Activated CD8-positive, alpha-beta memory T cell treated with anti-CD3 and anti-CD28 coated beads, Interleukin-2, amount 10 ng/mL, durations not matched to agents 7 days and 5 days (primary cell): ENCODE results near the gene SLC17A5. TPM values are rescaled to one million over a fixed set of nuclear protein-coding genes. Genes with fewer than 3 reads are reported as not detected.
"Not testable (repeated sequence)": the region's sequence is repeated elsewhere in the genome, so short reads cannot be mapped to it uniquely, and the experiment has no call there.

ENCODE experiments used
- ATAC-seq: fragments of 150-1000 bp; cut with Tn5 transposase; one replicate; pipeline ENCODE4 v1.10.0; 2021; ENCODE audit warnings: moderate library complexity
- CTCF ChIA-PET: fragments of 350-600 bp; sonication (Branson Sonifier 250); formaldehyde crosslinking; loops from one replicate; lab custom pipeline; 2021; ENCODE audit warnings: antibody characterized with exemption; lab: Charles Lee
- DNase-seq: peaks from one replicate; pipeline ENCODE4 v3.0.0-alpha.2; 2020
- H3K27ac Mint-ChIP-seq: one replicate; pipeline ENCODE4 v1.8.0; 2021; ENCODE audit warnings: mild to moderate bottlenecking, mixed read lengths
- H3K27me3 Mint-ChIP-seq: one replicate; pipeline ENCODE4 v1.8.0; 2021; ENCODE audit warnings: mixed read lengths
- H3K36me3 Mint-ChIP-seq: one replicate; pipeline ENCODE4 v1.8.0; 2021; ENCODE audit warnings: mild to moderate bottlenecking, mixed read lengths
- H3K4me1 Mint-ChIP-seq: one replicate; pipeline ENCODE4 v1.8.0; 2021; ENCODE audit warnings: mixed read lengths
- H3K4me3 Mint-ChIP-seq: one replicate; pipeline ENCODE4 v1.8.0; 2021; ENCODE audit warnings: mild to moderate bottlenecking, moderate library complexity, mixed read lengths
- H3K9me3 Mint-ChIP-seq: one replicate; pipeline ENCODE4 v1.8.0; 2022; ENCODE audit warnings: low read depth, mixed read lengths
- total RNA-seq, 2 experiments: library from RNA; stranded (reverse); gene quantifications; one replicate each; pipeline ENCODE4 v1.2.3, GENCODE V29; 2021

SLC17A5 gene
- total RNA-seq, 2 experiments from 2014 or later = 3.9 to 5.6 TPM

DNA sequence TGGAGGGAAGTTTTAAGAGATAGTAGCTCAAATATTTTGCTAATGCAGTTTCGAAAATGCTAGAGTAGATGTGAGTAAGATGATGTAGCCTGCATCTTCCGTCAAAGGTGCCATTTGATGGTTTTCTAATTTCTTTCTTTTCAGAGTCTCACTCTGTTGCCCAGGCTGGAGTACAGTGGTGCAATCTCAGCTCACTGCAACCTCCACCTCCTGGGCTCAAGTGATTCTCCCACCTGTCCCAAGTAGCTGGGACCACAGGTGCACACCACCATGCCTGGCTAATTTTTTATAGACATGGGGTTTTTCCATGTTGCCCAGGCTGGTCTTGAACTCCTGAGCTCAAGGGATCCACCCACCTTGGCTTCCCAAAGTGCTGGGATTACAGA is 87.3 kb downstream of the SLC17A5 start:
- not testable (repeated sequence) for H3K36me3 Mint-ChIP-seq, H3K4me1 Mint-ChIP-seq, H3K4me3 Mint-ChIP-seq, H3K27ac Mint-ChIP-seq, H3K27me3 Mint-ChIP-seq, DNase-seq, H3K9me3 Mint-ChIP-seq, ATAC-seq
- CTCF ChIA-PET = interaction anchor here (0.6 to 1.3 kb wide), 2 partner anchors 12 to 680 kb away, joined by 3 to 4 read pairs; no protein-coding TSS in a partner anchor

DNA sequence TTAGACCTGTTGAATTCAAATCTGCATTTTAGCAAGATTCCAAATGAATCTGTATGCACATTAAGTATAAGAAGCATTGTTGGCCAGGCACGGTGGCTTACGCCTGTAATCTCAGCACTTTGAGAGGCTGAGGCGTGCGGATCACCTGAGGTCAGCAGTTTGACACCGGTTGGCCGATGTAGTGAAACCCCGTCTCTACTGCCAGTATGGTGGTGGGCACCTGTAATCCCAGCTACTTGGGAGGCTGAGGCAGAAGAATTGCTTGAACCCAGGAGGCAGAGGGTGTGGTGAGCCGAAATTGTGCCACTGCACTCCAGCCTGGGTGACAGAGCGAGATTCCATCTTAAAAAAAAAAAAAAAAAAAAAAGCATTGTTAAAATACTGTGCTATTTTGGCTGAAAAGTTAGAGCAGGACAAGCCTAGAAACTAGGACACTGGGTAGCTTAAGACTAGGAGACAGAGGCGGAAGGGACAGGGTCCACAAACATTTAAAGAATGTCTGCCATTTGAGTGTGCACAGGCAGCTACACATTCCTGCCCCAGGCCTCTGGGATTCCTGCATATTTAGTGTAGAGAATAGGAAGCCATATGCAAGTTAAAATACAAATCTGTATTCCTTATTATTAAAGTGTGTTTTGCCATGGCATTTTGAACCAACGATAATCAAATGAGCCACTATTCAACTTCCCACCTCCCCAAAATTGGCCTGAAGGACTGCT is 87.9 kb downstream of the SLC17A5 start:
- ATAC-seq = no peak
- Mint-ChIP-seq H3K4me3 (no peak overlapping the region), H3K36me3 (no peaks in the 10 kb centered on the region), H3K4me1 (peaks cover 4% of the 10 kb centered on the region), H3K9me3 (no peaks in the 10 kb centered on the region), H3K27me3 (no peaks in the 10 kb centered on the region), H3K27ac (no peak overlapping the region)
- DNase-seq = no peak
- CTCF ChIA-PET = interaction anchor here (0.6 to 1.3 kb wide), 2 partner anchors 12 to 680 kb away, joined by 3 to 4 read pairs; no protein-coding TSS in a partner anchor

- H3K36me3 Mint-ChIP-seq = no peaks in the 10 kb centered on the region
- H3K9me3 Mint-ChIP-seq = no peaks in the 10 kb centered on the region
- no peak for ATAC-seq
- no peak overlapping the region for H3K4me3 Mint-ChIP-seq
- CTCF ChIA-PET = no interaction called here
- no peaks in the 10 kb centered on the region for H3K27me3 Mint-ChIP-seq
- H3K27ac Mint-ChIP-seq = no peak overlapping the region
- DNase-seq = no peak
- peaks cover 13% of the 10 kb centered on the region for H3K4me1 Mint-ChIP-seq
Observed at GRCh38 chr6:73564578-73565345, 89.0 kb downstream of the SLC17A5 start.

DNA sequence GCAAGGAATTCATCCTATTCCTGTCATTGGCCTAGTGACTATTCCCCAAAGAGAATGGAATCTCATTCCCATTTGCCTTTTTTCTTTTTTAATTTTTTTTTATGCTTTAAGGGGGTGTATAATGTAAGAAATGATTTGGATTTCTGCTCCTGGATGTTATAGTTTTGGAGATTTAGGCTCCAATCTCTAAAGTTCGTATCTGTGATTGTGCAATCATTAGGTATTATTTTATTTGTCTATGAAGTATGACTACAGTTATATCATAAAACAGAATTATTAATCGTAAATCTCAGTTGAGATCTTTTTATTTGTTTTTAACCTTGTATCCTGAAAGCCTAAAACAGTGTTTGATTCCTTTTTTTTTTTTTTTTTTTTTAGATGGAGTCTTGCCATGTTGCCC is 91.2 kb downstream of the SLC17A5 start:
- DNase-seq = no peak
- peaks cover 16% of the 10 kb centered on the region for H3K4me1 Mint-ChIP-seq
- no peak for ATAC-seq
- CTCF ChIA-PET = no interaction called here
- H3K36me3 Mint-ChIP-seq = no peaks in the 10 kb centered on the region
- no peaks in the 10 kb centered on the region for H3K9me3 Mint-ChIP-seq
- no peaks in the 10 kb centered on the region for H3K27me3 Mint-ChIP-seq
- H3K27ac Mint-ChIP-seq = no peak overlapping the region
- no peak overlapping the region for H3K4me3 Mint-ChIP-seq

DNA sequence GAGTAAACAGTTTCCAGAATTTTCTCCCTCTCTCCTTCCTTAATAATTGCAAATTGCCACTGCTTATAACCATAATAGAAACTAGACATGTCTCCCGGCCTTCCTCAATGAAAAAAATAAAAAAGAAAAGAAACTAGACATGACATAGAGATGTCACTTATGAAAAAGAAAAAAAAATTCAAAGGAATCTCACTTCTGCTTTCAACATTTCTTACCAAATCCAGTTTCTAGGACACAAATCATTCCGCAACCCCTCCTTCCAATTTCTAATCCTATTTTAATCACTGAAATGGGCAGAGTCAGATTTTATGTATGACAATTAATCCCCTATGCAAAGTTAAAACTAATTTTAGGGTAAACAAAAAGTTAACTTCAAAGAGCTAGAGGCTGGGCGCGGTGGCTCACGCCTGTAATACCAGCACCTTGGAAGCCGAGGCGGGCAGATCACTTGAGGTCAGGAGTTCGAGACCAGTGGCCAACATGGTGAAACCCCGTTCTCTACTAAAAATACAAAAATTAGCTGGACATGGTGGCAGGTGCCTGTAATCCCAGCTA is 92.9 kb downstream of the SLC17A5 start:
- H3K27ac Mint-ChIP-seq = no peak overlapping the region
- CTCF ChIA-PET = interaction anchor here (1.2 kb wide), 1 partner anchor 13 kb away, joined by 3 read pairs; no protein-coding TSS in a partner anchor
- no peaks in the 10 kb centered on the region for H3K9me3 Mint-ChIP-seq
- no peaks in the 10 kb centered on the region for H3K27me3 Mint-ChIP-seq
- DNase-seq = no peak
- H3K36me3 Mint-ChIP-seq = no peaks in the 10 kb centered on the region
- ATAC-seq = no peak
- H3K4me3 Mint-ChIP-seq = no peak overlapping the region
- H3K4me1 Mint-ChIP-seq = peaks cover 16% of the 10 kb centered on the region

- H3K27me3 Mint-ChIP-seq = no peaks in the 10 kb centered on the region
- no peak for ATAC-seq
Observed at GRCh38 chr6:73560182-73560732, 93.5 kb downstream of the SLC17A5 start.

GRCh38 chr6:73559399-73559794 is 94.4 kb downstream of the SLC17A5 start:
- not testable (repeated sequence) for H3K27ac Mint-ChIP-seq

More at GRCh38 chr6:73560182-73560732, 93.5 kb downstream of the SLC17A5 start:
- no peak for DNase-seq
- no peaks in the 10 kb centered on the region for H3K9me3 Mint-ChIP-seq
- no peak overlapping the region for H3K4me3 Mint-ChIP-seq
- H3K4me1 Mint-ChIP-seq = peaks cover 16% of the 10 kb centered on the region
- CTCF ChIA-PET = no interaction called here
- no peak overlapping the region for H3K27ac Mint-ChIP-seq
- H3K36me3 Mint-ChIP-seq = no peaks in the 10 kb centered on the region

GRCh38 chr6:73558624-73559398 is 95.0 kb downstream of the SLC17A5 start:
- no peaks in the 10 kb centered on the region for H3K9me3 Mint-ChIP-seq
- ATAC-seq (peak; percentile 23), DNase-seq (no peak)
- H3K4me1 Mint-ChIP-seq = peaks cover 12% of the 10 kb centered on the region
- CTCF ChIA-PET = interaction anchor here (1.3 kb wide), 1 partner anchor 27 kb away, joined by 3 read pairs; no protein-coding TSS in a partner anchor
- H3K27ac Mint-ChIP-seq = no peak overlapping the region
- no peak overlapping the region for H3K4me3 Mint-ChIP-seq
- H3K27me3 Mint-ChIP-seq = no peaks in the 10 kb centered on the region
- no peaks in the 10 kb centered on the region for H3K36me3 Mint-ChIP-seq

More at GRCh38 chr6:73559399-73559794, 94.4 kb downstream of the SLC17A5 start:
- ATAC-seq, H3K27me3 Mint-ChIP-seq, H3K36me3 Mint-ChIP-seq, DNase-seq, H3K4me3 Mint-ChIP-seq, H3K9me3 Mint-ChIP-seq: not testable (repeated sequence)
- peaks cover 12% of the 10 kb centered on the region for H3K4me1 Mint-ChIP-seq
- CTCF ChIA-PET = interaction anchor here (1.3 kb wide), 1 partner anchor 26 kb away, joined by 3 read pairs; no protein-coding TSS in a partner anchor

GRCh38 chr6:73556836-73557235 is 97.0 kb downstream of the SLC17A5 start:
- ATAC-seq = no peak
- Mint-ChIP-seq H3K9me3 (no peaks in the 10 kb centered on the region), H3K4me1 (peaks cover 12% of the 10 kb centered on the region)

DNA sequence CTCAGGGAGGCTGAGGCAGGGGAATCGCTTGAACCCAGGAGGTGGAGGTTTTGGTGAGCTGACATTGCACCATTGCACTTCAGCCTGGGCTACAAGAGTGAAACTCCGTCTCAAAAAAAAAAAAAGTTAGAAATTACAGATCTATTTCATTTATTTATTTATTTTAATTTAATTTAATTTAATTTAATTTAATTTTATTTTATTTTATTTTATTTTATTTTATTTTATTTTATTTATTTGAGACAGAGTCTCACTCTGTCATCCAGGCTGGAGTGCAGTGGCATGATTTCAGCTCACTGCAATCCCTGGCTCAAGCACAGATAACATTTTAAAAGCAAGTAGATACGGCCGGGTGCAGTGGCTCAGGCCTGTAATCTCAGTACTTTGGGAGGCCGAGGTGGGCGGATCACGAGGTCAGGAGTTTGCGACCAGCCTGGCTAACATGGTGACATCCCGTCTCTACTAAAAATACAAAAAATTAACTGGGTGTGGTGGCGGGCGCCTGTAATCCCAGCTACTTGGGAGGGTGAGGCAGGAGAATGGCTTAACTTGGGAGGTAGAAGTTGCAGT is 98.3 kb downstream of the SLC17A5 start:
- H3K4me3 Mint-ChIP-seq, CTCF ChIA-PET, H3K36me3 Mint-ChIP-seq: not testable (repeated sequence)

More at GRCh38 chr6:73556836-73557235, 97.0 kb downstream of the SLC17A5 start:
- no peak overlapping the region for H3K4me3 Mint-ChIP-seq
- H3K27me3 Mint-ChIP-seq = no peaks in the 10 kb centered on the region
- CTCF ChIA-PET = no interaction called here
- no peaks in the 10 kb centered on the region for H3K36me3 Mint-ChIP-seq
- no peak for DNase-seq
- no peak overlapping the region for H3K27ac Mint-ChIP-seq

DNA sequence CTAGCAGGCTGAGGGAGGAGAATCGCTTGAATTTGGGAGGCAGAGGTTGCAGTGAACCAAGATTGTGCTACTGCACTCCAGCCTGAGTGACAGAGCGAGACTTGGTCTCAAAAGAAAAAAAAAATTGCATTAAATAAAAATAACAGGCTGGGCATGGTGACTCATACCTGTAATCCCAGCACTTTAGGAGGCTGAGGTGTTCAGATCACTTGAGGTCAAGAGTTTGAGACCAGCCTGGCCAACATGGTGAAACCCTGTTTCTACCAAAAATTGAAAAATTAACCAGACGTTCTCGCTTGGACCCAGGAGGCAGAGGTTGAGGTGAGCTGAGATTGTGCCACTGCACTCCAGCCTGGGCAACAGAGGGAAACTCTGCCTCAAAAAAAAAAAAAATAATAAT is 102.7 kb downstream of the SLC17A5 start:
- H3K4me1 Mint-ChIP-seq, DNase-seq, H3K27me3 Mint-ChIP-seq, H3K4me3 Mint-ChIP-seq, H3K9me3 Mint-ChIP-seq, ATAC-seq, H3K36me3 Mint-ChIP-seq, H3K27ac Mint-ChIP-seq, CTCF ChIA-PET: not testable (repeated sequence)

More for the DNA sequence above, 98.3 kb downstream of the SLC17A5 start:
- not testable (repeated sequence) for H3K27ac Mint-ChIP-seq, H3K27me3 Mint-ChIP-seq, H3K4me1 Mint-ChIP-seq, H3K9me3 Mint-ChIP-seq, DNase-seq, ATAC-seq
